H9 (cell line): Measurements from ENCODE around the gene MED25. TPM values are rescaled to one million over a fixed set of nuclear protein-coding genes. Genes with fewer than 3 reads are reported as not detected.

Source experiments
- DNase-seq: peaks from one replicate; pipeline ENCODE4 v3.0.0-alpha.2; 2017
- H2AFZ ChIP-seq: one replicate; pipeline ENCODE4 v1.6.1; 2013; ENCODE audit warnings: mild to moderate bottlenecking, low read length, control low read depth, moderate library complexity
- H2AK5ac ChIP-seq: 2 replicates; pipeline ENCODE4 v1.6.1; 2013; ENCODE audit warnings: low read length, control low read depth, mixed read lengths; ENCODE audit not compliant: insufficient read length
- H2BK120ac ChIP-seq: one replicate; pipeline ENCODE4 v1.6.1; 2013; ENCODE audit warnings: low read depth, mild to moderate bottlenecking, low read length, control low read depth, inconsistent platforms; ENCODE audit not compliant: poor library complexity, severe bottlenecking
- H2BK12ac ChIP-seq: 2 replicates; pipeline ENCODE4 v1.6.1; 2013; ENCODE audit warnings: low read length, control low read depth, mixed read lengths, low read depth; ENCODE audit not compliant: insufficient read length
- H2BK15ac ChIP-seq: 2 replicates; pipeline ENCODE4 v1.6.1; 2013; ENCODE audit warnings: low read depth, low read length, control low read depth
- H2BK20ac ChIP-seq: one replicate; pipeline ENCODE4 v1.6.1; 2013; ENCODE audit warnings: low read depth, mild to moderate bottlenecking, low read length, control low read depth, inconsistent platforms; ENCODE audit not compliant: poor library complexity, severe bottlenecking
- H2BK5ac ChIP-seq: 2 replicates; pipeline ENCODE4 v1.6.1; 2013; ENCODE audit warnings: low read length, control low read depth, mixed read lengths; ENCODE audit not compliant: insufficient read length
- H3K14ac ChIP-seq: 2 replicates; pipeline ENCODE4 v1.6.1; 2013; ENCODE audit warnings: low read length, control low read depth; ENCODE audit not compliant: insufficient read depth
- H3K18ac ChIP-seq: 2 replicates; pipeline ENCODE4 v1.6.1; 2013; ENCODE audit warnings: low read depth, mild to moderate bottlenecking, mixed read lengths, low read length, control low read depth; ENCODE audit not compliant: insufficient read length
- H3K23ac ChIP-seq: 2 replicates; pipeline ENCODE4 v1.6.1; 2013; ENCODE audit warnings: low read length, control low read depth, mixed read lengths, low read depth; ENCODE audit not compliant: insufficient read length
- H3K23me2 ChIP-seq: 2 replicates; pipeline ENCODE4 v1.6.1; 2013; ENCODE audit warnings: low read depth, mild to moderate bottlenecking, mixed read lengths, low read length, control low read depth; ENCODE audit not compliant: insufficient read length, poor library complexity, severe bottlenecking
- H3K27ac ChIP-seq: 2 replicates; pipeline ENCODE4 v1.5.1; 2013; ENCODE audit warnings: low read length, control low read depth, mixed read lengths, low read depth; ENCODE audit not compliant: insufficient read length
- H3K27me3 ChIP-seq: 2 replicates; pipeline ENCODE4 v1.6.1; 2013; ENCODE audit warnings: low read length, control low read depth, inconsistent platforms; ENCODE audit not compliant: insufficient read depth
- H3K4ac ChIP-seq: 2 replicates; pipeline ENCODE4 v1.6.1; 2013; ENCODE audit warnings: low read depth, mild to moderate bottlenecking, control low read depth, inconsistent platforms, low read length, moderate library complexity
- H3K4me1 ChIP-seq: 2 replicates; pipeline ENCODE4 v1.6.1; 2013; ENCODE audit warnings: low read length, control low read depth, inconsistent platforms; ENCODE audit not compliant: insufficient read depth
- H3K4me2 ChIP-seq: 2 replicates; pipeline ENCODE4 v1.6.1; 2013; ENCODE audit warnings: low read length, control low read depth, mixed read lengths; ENCODE audit not compliant: insufficient read length, insufficient read depth
- H3K56ac ChIP-seq: 2 replicates; pipeline ENCODE4 v1.6.1; 2013; ENCODE audit warnings: low read depth, mild to moderate bottlenecking, mixed read lengths, low read length, control low read depth; ENCODE audit not compliant: insufficient read length
- H3K79me1 ChIP-seq: 2 replicates; pipeline ENCODE4 v1.6.1; 2013; ENCODE audit warnings: low read depth, mild to moderate bottlenecking, moderate library complexity, low read length, control low read depth, inconsistent platforms; ENCODE audit not compliant: insufficient read depth, poor library complexity, severe bottlenecking
- H3K79me2 ChIP-seq: 2 replicates; pipeline ENCODE4 v1.6.1; 2013; ENCODE audit warnings: low read length, control low read depth, inconsistent platforms; ENCODE audit not compliant: insufficient read depth
- H3K9ac ChIP-seq: 2 replicates; pipeline ENCODE4 v1.6.1; 2013; ENCODE audit warnings: low read length, control low read depth, mixed read lengths; ENCODE audit not compliant: insufficient read length; ENCODE audit errors: extremely low read depth
- H3K9me3 ChIP-seq: one replicate; pipeline ENCODE4 v1.6.1; 2013; ENCODE audit warnings: low read depth, low read length, inconsistent platforms; ENCODE audit not compliant: control insufficient read depth
- H3T11ph ChIP-seq: one replicate; pipeline ENCODE4 v1.6.1; 2013; ENCODE audit warnings: mild to moderate bottlenecking, low read length, control low read depth, inconsistent platforms
- H4K20me1 ChIP-seq: one replicate; pipeline ENCODE4 v1.6.1; 2013; ENCODE audit not compliant: control insufficient read depth, insufficient read length, insufficient read depth
- H4K5ac ChIP-seq: 2 replicates; pipeline ENCODE4 v1.6.1; 2013; ENCODE audit warnings: low read depth, mild to moderate bottlenecking, mixed read lengths, low read length, control low read depth; ENCODE audit not compliant: insufficient read length
- H4K8ac ChIP-seq: replicated peaks from 2 replicates; pipeline ENCODE4 v1.6.1; 2013; ENCODE audit warnings: low read length, control low read depth, mixed read lengths, low read depth; ENCODE audit not compliant: insufficient read length
- H4K91ac ChIP-seq: 2 replicates; pipeline ENCODE4 v1.6.1; 2013; ENCODE audit warnings: low read depth, mild to moderate bottlenecking, moderate library complexity, mixed read lengths, low read length, control low read depth; ENCODE audit not compliant: insufficient read length
- H3K27ac Mint-ChIP-seq, 3 experiments: 2 replicates in 2 of 3; 3 replicates in 1 of 3; pipeline ENCODE4 v1.8.0; 2020 to 2021; ENCODE audit warnings: mixed read lengths in 3 of 3, mild to moderate bottlenecking in 1 of 3, moderate library complexity in 1 of 3
- H3K27me3 Mint-ChIP-seq: 2 replicates; pipeline ENCODE4 v1.8.0; 2021; ENCODE audit warnings: low read depth, mild to moderate bottlenecking, moderate library complexity, mixed read lengths
- H3K36me3 Mint-ChIP-seq, 3 experiments: 2 replicates in 2 of 3; 3 replicates in 1 of 3; pipeline ENCODE4 v1.8.0; 2020 to 2021; ENCODE audit warnings: low read depth in 3 of 3, mixed read lengths in 3 of 3; ENCODE audit not compliant: insufficient read depth in 1 of 3
- H3K4me1 Mint-ChIP-seq, 2 experiments: 2 replicates each; pipeline ENCODE4 v1.8.0; 2020; ENCODE audit warnings: mixed read lengths in 2 of 2
- H3K4me3 Mint-ChIP-seq, 2 experiments: 2 replicates in 1 of 2; 3 replicates in 1 of 2; pipeline ENCODE4 v1.8.0; 2020 to 2021; ENCODE audit warnings: mild to moderate bottlenecking in 2 of 2, mixed read lengths in 2 of 2, moderate library complexity in 1 of 2
- H3K9me3 Mint-ChIP-seq, 2 experiments: 2 replicates in 1 of 2; 3 replicates in 1 of 2; pipeline ENCODE4 v1.8.0; 2020; ENCODE audit warnings: mild to moderate bottlenecking in 2 of 2, mixed read lengths in 2 of 2, moderate library complexity in 1 of 2
- CTCF ChIP-seq: fragments of 200-600 bp; sonication (generic); conservative IDR thresholded peaks from 3 replicates; pipeline ENCODE4 v1.8.0; 2021; ENCODE audit warnings: antibody characterized with exemption, mild to moderate bottlenecking
- WGBS: extraction: QIAGEN DNeasy Blood & Tissue Kit; methylation state at CpG from one replicate; pipeline ENCODE4 v1.1.7; 2013; ENCODE audit warnings: missing lambda C conversion rate, low lambda C conversion rate, mixed read lengths; ENCODE audit not compliant: insufficient read length; ENCODE audit errors: extremely low coverage; 5-methylcytosine and 5-hydroxymethylcytosine counted together
- total RNA-seq: library from RNA; stranded (reverse); gene quantifications from 2 replicates; pipeline ENCODE4 v1.2.1, GENCODE V29; 2021

Gene MED25
- total RNA-seq, 1 experiment from 2014 or later, result 77.5 TPM

- no CpG with 5 or more reads among the region's 10 CpGs for WGBS
- no peak overlapping the region; a peak in 1 of 7 replicates for H3K27ac Mint-ChIP-seq
- Histone ChIP-seq H2BK12ac (no peak overlapping the region), H3T11ph (no peak overlapping the region), H3K18ac (no peak overlapping the region), H2BK20ac (no peak overlapping the region), H3K79me2 (peaks cover 6% of the 10 kb centered on the region; the same call in 1 of the 2 replicates), H3K27me3 (no peaks in the 10 kb centered on the region), H2BK5ac (no peak overlapping the region), H3K9me3 (no peaks in the 10 kb centered on the region), H2BK120ac (no peak overlapping the region), H3K14ac (no peak overlapping the region), H3K23me2 (peaks cover 10% of the 10 kb centered on the region), H4K8ac (no peak overlapping the region), H4K20me1 (peaks cover 3% of the 10 kb centered on the region), H4K5ac (no peak overlapping the region), H4K91ac (no peak overlapping the region), H3K23ac (no peak overlapping the region), H2BK15ac (no peak overlapping the region), H3K4me2 (no peak overlapping the region), H2AFZ (no peak overlapping the region), H3K27ac (no peak overlapping the region), H3K4ac (no peak overlapping the region), H3K79me1 (peaks cover 6% of the 10 kb centered on the region), H3K4me1 (no peaks in the 10 kb centered on the region; the same call in 1 of the 2 replicates), H3K9ac (no peak overlapping the region), H3K56ac (no peak overlapping the region), H2AK5ac (no peak overlapping the region)
- peaks cover 0 to 4% of the 10 kb centered on the region in 2 experiments; a peak in 2 of 5 replicates for H3K9me3 Mint-ChIP-seq
- no peak for DNase-seq
- H3K27me3 Mint-ChIP-seq, result no peaks in the 10 kb centered on the region; the same call in 1 of the 2 replicates
- H3K4me1 Mint-ChIP-seq, result peaks cover 17 to 20% of the 10 kb centered on the region in 2 experiments
- TF ChIP-seq CTCF, result no peak
- peaks cover 24 to 29% (median 25%) of the 10 kb centered on the region in 3 experiments for H3K36me3 Mint-ChIP-seq
- no peak overlapping the region; a peak in 1 of 5 replicates for H3K4me3 Mint-ChIP-seq
These were observed 29.9 kb downstream of the MED25 start for GRCh38 chr19:49847731-49848696.
